ENCODE data around the gene GAP43.

GAP43 gene

GRCh38 chr3:115627180-115628074, 4.1 kb downstream of the GAP43 start:
- DNase-seq (ENCODE audit: low read depth in 2 of 2): no peak

- DNase-seq (ENCODE audit: low read depth in 2 of 2): no peak
Observed at GRCh38 chr3:115628075-115628412, 4.7 kb downstream of the GAP43 start.

DNA sequence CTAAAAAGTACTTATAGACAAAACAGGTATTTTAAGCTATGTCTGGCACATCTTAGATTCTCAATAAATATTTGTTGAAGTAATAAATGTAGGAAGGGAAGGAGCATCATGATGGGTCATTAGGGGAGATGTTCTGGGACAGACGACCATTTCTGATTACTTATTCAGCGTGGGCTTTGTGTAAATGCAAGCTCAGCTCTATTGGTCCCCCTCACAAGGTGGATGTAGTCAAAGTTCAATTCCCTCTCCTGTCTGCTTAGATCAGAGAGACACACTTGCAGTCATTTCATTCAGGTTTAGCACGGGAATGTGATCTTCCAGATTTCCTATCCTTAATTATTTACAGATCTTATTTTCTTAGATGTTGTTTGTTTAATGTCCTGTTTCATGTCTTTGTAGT, 7.5 kb downstream of the GAP43 start:
- no peak for DNase-seq (ENCODE audit: low read depth in 2 of 2)

DNA sequence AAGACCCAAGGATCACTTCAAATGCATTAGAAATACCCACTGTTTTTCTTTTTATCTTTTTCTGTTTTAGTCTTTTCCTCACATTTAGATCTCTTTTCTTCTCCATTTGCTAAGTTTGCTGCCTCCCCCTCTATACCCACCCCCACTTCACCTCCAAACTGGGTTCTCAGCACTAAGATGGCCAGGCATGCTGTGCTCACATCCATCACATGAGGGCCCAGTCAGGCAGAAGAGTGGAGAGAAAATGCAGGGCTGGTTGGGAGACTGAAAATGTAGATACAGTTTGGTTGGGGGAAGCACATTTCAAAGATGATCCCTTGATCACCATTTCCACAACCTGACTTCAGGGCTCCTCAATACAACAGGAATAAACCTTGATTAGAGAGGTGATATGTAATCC, 8.7 kb downstream of the GAP43 start:
- no peak for DNase-seq (ENCODE audit: low read depth in 2 of 2)

DNA sequence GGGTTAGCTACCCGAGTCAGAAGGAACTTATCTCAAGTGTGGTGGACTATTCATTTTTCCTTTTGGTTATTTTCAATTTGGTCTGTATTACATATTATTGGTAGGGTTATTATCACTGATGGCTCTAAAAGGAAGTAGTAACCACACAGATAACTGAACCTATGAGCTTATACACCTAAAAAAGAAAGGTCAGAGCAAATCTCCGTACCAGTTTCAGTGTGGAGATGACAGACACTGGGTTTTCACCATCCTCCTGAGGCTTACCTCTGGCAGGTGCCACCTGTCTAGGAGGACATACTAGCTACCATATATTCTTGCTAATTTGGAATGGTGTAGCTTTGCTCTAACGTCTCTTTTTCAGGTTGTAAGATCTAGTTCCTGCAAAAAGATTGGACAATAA, 10.2 kb downstream of the GAP43 start:
- DNase-seq (ENCODE audit: low read depth in 2 of 2): no peak

DNA sequence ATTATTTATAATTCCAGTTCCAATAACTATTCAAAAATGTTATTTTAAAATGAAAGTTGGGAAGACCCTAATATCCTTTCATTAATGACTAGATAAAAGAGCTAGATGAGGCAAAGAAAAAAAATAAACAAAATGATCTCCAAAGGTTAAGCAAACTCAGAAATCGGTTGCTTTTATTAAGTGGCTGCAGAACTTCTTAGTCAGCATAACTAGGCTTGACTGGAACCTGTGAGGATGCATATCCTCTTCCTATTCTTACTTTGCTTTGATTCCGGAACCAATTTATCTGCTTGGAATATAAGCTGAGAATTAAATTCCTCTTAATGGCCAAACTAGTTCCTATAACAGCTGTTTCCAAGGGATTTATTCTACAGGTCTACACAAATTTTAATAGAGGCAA, 10.7 kb downstream of the GAP43 start:
- no peak for DNase-seq (ENCODE audit: low read depth in 2 of 2)

DNA sequence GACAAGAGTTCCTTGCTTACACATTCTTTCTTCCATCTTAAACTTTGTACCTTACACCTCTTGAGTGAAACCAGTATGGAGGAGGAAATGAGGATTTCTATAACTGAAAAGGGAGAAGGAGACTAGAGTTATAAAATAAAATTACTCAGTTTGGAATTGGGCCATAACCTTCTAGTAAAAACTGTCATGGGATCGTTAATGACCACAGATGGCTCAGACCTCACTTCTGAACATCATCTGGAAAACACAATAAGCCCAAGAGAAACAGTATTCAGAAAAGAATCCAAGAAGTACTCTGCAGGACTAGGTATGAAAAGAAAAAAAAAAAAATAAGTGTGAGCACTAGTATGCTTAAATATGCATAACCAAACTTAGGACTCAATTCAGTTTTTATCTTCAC, 12.1 kb downstream of the GAP43 start:
- DNase-seq (ENCODE audit: low read depth in 2 of 2): no peak

DNA sequence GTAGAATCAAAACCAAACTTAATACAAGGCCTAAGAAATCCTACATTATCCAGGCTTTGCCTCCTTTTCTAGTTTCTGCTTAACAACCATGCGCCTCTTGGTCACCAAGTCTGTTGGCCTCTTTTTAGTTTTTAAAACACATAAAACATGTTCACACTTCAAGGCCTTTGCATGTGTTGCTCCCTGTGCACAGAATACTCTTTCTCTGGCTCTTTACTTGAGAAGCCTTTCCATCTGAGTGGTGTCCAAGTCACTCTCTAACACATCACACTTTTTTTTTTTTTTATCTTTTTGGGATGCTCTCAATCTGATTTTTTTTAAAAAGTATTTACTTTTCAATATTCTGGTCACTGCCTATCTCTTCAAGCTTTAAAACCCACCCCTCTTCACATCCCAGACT, 14.9 kb downstream of the GAP43 start:
- DNase-seq (ENCODE audit: low read depth in 2 of 2): no peak

GRCh38 chr3:115638991-115639390, 15.7 kb downstream of the GAP43 start:
- no peak for DNase-seq (ENCODE audit: low read depth in 2 of 2)

DNA sequence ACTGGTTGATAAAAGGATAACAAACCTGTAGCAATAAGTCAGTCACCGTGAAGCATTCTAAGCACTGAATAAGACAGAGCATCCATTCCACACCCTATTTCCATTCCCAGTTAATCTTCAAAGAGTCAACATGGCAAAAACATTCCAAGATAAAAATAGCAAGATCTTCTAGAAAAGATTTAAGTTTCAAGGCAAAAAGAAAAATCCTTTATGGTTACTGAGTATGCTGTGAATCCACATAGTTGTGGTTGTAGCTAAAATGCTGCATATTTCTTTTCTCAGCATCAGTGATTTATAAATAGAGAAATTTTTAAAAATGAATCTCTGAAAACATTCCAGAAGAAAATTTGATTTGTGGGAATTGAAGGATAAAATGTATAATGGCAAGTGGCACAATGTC, 21.1 kb downstream of the GAP43 start:
- DNase-seq (ENCODE audit: low read depth in 2 of 2): no peak

GRCh38 chr3:115646027-115646690, 22.8 kb downstream of the GAP43 start:
- DNase-seq (ENCODE audit: low read depth in 2 of 2): no peak

DNA sequence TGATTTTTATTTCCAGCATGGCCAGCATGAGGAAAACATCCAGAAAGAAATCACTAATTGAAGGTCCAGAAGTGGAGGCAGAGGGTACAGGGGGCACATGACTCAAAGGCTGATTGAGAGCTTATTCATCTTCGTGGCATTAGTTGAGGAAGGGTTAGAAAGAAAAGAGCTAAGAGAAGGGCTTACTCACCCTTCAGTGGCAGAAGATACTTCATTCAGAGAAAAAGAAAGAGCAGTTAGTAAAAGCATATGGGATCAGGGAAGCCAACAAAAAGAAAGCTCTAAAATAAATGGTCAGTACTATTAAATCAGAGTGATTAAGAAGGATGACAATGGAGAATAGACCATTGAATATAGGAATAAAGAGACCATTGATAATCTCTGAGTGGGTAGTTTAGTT, 25.2 kb downstream of the GAP43 start:
- DNase-seq (ENCODE audit: low read depth in 2 of 2): no peak

DNA sequence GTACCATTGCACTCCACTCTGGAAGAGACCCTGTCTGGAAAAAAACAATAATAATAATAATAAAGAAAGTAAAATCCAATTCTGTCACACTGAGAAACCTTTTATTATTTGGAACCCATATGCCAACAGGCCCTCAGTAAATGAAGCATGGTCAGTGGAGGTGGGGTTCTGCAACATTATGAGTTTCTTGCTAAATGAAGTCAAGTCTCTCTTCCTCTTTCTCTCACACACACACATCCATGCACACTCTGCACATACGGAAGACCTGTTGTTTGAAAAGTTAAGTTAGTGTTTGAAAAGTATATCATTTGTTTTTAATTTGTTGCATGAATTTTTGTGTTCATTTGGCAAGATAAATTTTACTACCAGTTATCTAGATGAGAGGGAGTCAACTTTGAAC, 27.8 kb downstream of the GAP43 start:
- DNase-seq (ENCODE audit: low read depth in 2 of 2): no peak

DNA sequence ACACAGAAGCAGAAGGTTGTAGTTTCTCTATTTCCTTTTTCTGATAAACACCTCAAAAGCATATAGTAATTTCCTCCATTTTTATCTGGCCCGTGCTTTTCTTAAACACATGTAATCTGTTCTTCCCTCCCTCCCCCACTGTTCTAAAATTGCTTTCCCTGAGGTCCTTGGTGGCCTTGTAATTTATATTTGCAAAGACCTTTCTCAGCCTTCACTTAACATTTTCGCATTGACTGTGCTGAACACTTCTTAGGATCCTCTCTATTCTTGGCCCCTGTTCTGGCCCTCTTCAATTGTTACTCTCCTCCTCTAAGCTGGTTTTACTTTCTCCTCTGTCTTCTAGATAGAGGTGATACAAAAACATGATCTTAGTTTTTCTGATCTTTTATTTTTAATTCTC, 28.3 kb downstream of the GAP43 start:
- DNase-seq (ENCODE audit: low read depth in 2 of 2): no peak

DNA sequence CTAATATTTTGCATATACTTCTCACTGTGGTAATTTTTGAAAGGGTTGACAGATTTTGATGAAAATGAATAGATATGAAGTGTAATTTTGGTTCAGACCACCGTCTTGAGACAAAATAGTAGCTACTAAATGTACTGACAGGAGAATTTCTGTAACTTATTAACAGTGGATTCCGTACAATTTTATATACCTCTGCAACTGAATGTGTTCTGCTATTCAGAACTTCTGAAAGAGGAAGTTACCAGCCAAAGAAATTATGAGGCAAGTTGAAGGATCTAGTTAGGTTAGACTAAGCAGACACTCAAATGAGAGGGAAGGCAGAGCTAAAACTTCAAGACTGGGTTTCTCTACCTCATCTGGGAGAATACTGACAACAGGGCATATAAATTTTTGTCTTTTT, 29.4 kb downstream of the GAP43 start:
- no peak for DNase-seq (ENCODE audit: low read depth in 2 of 2)

DNA sequence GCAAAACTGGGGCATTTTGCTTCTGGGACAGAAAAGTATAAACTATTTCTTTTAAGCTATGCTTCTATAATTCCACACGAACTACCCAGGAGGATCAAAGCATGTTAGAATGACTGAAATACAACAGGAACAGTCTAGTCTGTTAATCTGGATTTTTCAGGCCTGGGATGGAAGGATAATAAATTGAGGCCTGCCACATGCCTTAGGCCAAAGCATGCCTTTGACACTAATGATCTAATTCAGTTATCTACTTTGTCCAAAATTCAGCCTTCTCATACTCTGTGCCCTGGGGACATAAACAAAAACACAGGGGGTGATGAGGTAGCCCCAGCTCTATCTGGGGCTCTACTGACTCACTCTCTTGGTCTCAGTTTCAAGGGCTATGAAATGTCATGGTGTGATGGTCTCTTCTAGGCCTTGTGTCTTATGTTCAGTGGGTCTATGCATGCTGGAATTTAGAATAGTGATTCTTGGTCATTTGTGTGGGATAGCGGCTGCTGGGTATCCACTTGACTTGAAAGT, 32.5 kb downstream of the GAP43 start:
- no peak for DNase-seq (ENCODE audit: low read depth in 2 of 2)

- no peak for DNase-seq (ENCODE audit: low read depth in 2 of 2)
Observed at GRCh38 chr3:115657168-115657567, 33.9 kb downstream of the GAP43 start.

- DNase-seq (ENCODE audit: low read depth in 2 of 2): no peak
Observed at GRCh38 chr3:115658032-115658336, 34.7 kb downstream of the GAP43 start.

- peak; percentile 60 to 65 for DNase-seq (ENCODE audit: low read depth in 2 of 2)
Observed at GRCh38 chr3:115658337-115659181, 35.2 kb downstream of the GAP43 start.

- DNase-seq (ENCODE audit: low read depth in 2 of 2): no peak
Observed at GRCh38 chr3:115659253-115660220, 36.2 kb downstream of the GAP43 start.

GRCh38 chr3:115660646-115661337, 37.5 kb downstream of the GAP43 start:
- no peak for DNase-seq (ENCODE audit: low read depth in 2 of 2)
